HG02852 (cell line): ENCODE measurements around the gene SSR4.

Experiments used
- ATAC-seq: cut with Tn5 transposase; IDR thresholded peaks from one replicate; pipeline ENCODE4 v1.9.1; 2021; ENCODE audit warnings: mild to moderate bottlenecking, moderate library complexity; ENCODE audit not compliant: unreplicated experiment

The SSR4 gene

GRCh38 chrX:153828308-153828707 lies 33.8 kb downstream of the SSR4 start:
- no peak for ATAC-seq

- no peak for ATAC-seq
Measured at GRCh38 chrX:153828723-153829548, 34.5 kb downstream of the SSR4 start.

GRCh38 chrX:153829549-153829798 lies 35.0 kb downstream of the SSR4 start:
- no peak for ATAC-seq

GRCh38 chrX:153829799-153830639 lies 35.6 kb downstream of the SSR4 start, which contains the start of gene PDZD4:
TSS of gene PDZD4 (minus strand) at chrX:153830544. CDS start at chrX:153830298, 246 bp downstream.
- no peak for ATAC-seq

GRCh38 chrX:153830640-153831428 lies 36.4 kb downstream of the SSR4 start:
- ATAC-seq, result no peak

- no peak for ATAC-seq
Measured at GRCh38 chrX:153831429-153832150, 37.1 kb downstream of the SSR4 start.

- no peak for ATAC-seq
Measured at GRCh38 chrX:153832728-153833127, 38.3 kb downstream of the SSR4 start.

GRCh38 chrX:153836921-153837320 lies 42.5 kb downstream of the SSR4 start:
- no peak for ATAC-seq

GRCh38 chrX:153844509-153845082 lies 50.1 kb downstream of the SSR4 start:
- ATAC-seq, result no peak

GRCh38 chrX:153845195-153845594 lies 50.7 kb downstream of the SSR4 start:
- ATAC-seq, result no peak

GRCh38 chrX:153845842-153846241 lies 51.4 kb downstream of the SSR4 start:
- ATAC-seq, result no peak
